Measurements from ENCODE around the gene PIK3IP1.

DNA sequence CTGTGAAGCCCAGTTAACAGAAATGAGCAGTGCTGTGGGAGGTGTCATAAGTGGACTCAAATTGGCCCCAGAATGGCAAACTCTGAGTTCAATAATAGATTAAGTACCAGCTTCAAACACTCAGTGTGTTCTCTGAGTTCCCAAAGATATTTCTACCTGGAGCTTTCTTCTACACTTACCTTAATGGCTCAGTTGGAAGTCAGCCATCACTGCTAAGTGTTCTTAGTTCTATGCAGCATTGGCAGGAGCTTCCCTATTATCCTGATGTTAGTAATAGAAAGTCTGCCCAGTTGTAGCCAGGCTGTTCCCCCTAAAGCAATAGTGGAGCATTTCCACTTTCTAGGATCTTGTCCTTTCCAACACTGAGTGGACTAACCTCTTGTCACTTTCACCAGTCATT lies 9.7 kb upstream of the PIK3IP1 start:
- TF ChIP-seq, protein P1, sequence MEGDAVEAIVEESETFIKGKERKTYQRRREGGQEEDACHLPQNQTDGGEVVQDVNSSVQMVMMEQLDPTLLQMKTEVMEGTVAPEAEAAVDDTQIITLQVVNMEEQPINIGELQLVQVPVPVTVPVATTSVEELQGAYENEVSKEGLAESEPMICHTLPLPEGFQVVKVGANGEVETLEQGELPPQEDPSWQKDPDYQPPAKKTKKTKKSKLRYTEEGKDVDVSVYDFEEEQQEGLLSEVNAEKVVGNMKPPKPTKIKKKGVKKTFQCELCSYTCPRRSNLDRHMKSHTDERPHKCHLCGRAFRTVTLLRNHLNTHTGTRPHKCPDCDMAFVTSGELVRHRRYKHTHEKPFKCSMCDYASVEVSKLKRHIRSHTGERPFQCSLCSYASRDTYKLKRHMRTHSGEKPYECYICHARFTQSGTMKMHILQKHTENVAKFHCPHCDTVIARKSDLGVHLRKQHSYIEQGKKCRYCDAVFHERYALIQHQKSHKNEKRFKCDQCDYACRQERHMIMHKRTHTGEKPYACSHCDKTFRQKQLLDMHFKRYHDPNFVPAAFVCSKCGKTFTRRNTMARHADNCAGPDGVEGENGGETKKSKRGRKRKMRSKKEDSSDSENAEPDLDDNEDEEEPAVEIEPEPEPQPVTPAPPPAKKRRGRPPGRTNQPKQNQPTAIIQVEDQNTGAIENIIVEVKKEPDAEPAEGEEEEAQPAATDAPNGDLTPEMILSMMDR (IDR thresholded peaks at IDR 0.05) = no peak
- TF ChIP-seq POLR2A (IDR thresholded peaks at IDR 0.05) = no peak
